ENCODE results near the gene OPN3. TPM values are rescaled to one million over a fixed set of nuclear protein-coding genes. Genes with fewer than 3 reads are reported as not detected.

Gene OPN3
- total RNA-seq, 4 donors from 2014 or later, result 3.5 to 13.9 (median 4.8) TPM

GRCh38 chr1:241638909-241639622 is 1.1 kb downstream of the OPN3 start:
- Histone ChIP-seq H3K4me3 (peak overlapping the region; percentile 75 to 88), H3K9me3 (no peaks in the 10 kb centered on the region), H3K36me3 (peaks cover 0 to 6% of the 10 kb centered on the region in 2 donors), H3K27ac (peak overlapping the region in 3 of 4 donors; percentile 86 to 88 (median 87)), H3K4me1 (peaks cover 3 to 31% (median 5%) of the 10 kb centered on the region in 3 donors), H3K27me3 (no peaks in the 10 kb centered on the region)
- ATAC-seq, result no peak
- no peak for TF ChIP-seq CTCF (IDR thresholded peaks at IDR 0.05)
- no peak for TF ChIP-seq POLR2A (IDR thresholded peaks at IDR 0.05)
- no peak for TF ChIP-seq POLR2AphosphoS5 (IDR thresholded peaks at IDR 0.05)
- TF ChIP-seq EP300 (IDR thresholded peaks at IDR 0.05), result no peak
- 16 to 24% methylated on average over 5 to 8 of the region's 11 CpGs for WGBS, 2 donors (ENCODE audit: low coverage in 1 of 2)

DNA sequence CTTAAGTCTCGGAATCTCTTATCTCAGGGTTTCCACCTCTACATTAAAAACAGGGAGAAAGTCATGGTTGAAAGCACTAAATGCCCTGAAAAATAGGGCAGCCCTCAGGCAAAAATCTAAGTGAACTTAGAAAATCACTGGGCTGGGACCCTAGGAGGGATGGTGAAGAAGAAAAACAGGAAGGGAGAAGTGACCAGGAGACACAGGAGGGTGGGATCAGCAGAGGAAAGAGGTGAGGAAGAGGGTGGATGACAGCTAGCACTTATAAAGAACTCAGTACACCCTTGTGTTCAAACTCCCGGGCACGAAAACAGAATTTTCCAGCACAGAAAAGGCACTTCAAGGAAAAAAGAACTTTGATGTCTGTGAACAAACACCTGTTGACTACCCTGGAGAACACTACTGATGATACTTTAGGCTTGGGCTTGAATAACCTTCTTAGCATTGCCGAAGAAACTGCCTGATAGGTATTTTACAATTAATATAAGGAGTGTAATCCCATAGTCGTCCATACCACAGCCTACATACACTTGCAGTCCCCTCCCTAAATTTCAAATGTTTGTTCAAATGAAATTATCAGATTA is 2.0 kb downstream of the OPN3 start:
- ATAC-seq, result no peak
- Histone ChIP-seq H3K27me3 (no peaks in the 10 kb centered on the region), H3K27ac (no peak overlapping the region), H3K36me3 (peaks cover 0 to 6% of the 10 kb centered on the region in 2 donors), H3K4me3 (no peak overlapping the region), H3K9me3 (no peaks in the 10 kb centered on the region), H3K4me1 (peaks cover 3 to 31% (median 5%) of the 10 kb centered on the region in 3 donors)
- WGBS, 2 donors (ENCODE audit: low coverage in 1 of 2), result 68 to 72% methylated on average over 4 to 5 of the region's 5 CpGs
- TF ChIP-seq EP300 (IDR thresholded peaks at IDR 0.05), result no peak
- no peak for TF ChIP-seq CTCF (IDR thresholded peaks at IDR 0.05)
- TF ChIP-seq POLR2A (IDR thresholded peaks at IDR 0.05), result no peak
- no peak for TF ChIP-seq POLR2AphosphoS5 (IDR thresholded peaks at IDR 0.05)

DNA sequence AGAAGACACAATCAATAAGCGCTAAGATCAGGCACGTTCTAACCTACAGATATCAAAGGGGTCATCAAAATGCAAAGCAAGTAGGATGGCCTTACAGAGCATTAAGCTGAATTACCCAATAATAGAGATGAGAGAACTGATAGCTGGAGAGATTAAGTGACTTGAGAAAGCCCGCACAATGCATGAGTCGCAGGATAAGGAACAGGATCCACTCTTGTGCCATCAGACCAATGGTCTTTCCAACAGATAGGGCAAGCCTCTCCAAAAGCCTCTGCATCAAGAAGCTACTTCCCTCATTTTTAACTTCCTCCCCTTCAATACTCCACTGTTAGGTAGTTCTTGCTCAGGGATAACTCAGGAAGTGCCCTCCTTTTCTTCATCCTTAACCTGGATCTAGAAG is 2.6 kb downstream of the OPN3 start:
- Histone ChIP-seq H3K4me3 (no peak overlapping the region), H3K27ac (no peak overlapping the region), H3K36me3 (peaks cover 0 to 6% of the 10 kb centered on the region in 2 donors), H3K9me3 (no peaks in the 10 kb centered on the region), H3K27me3 (no peaks in the 10 kb centered on the region), H3K4me1 (peaks cover 3 to 31% (median 5%) of the 10 kb centered on the region in 3 donors)
- whole genome bisulfite sequencing, 2 donors (ENCODE audit: low coverage in 1 of 2), result 82 to 89% methylated on average over 4 of the region's 4 CpGs
- TF ChIP-seq CTCF (IDR thresholded peaks at IDR 0.05), result no peak
- no peak for TF ChIP-seq EP300 (IDR thresholded peaks at IDR 0.05)
- TF ChIP-seq POLR2A (IDR thresholded peaks at IDR 0.05), result no peak
- TF ChIP-seq POLR2AphosphoS5 (IDR thresholded peaks at IDR 0.05), result no peak
- ATAC-seq, result no peak

- no peak for ATAC-seq
These were observed 3.1 kb downstream of the OPN3 start for GRCh38 chr1:241637046-241637590.

More at GRCh38 chr1:241637046-241637590, 3.1 kb downstream of the OPN3 start:
- TF ChIP-seq POLR2AphosphoS5 (IDR thresholded peaks at IDR 0.05) (no peak), EP300 (IDR thresholded peaks at IDR 0.05) (no peak), CTCF (IDR thresholded peaks at IDR 0.05) (no peak), POLR2A (IDR thresholded peaks at IDR 0.05) (no peak)
- H3K4me1 ChIP-seq, result peaks cover 3 to 31% (median 5%) of the 10 kb centered on the region in 3 donors
- no peak overlapping the region for H3K27ac ChIP-seq
- no peaks in the 10 kb centered on the region for H3K27me3 ChIP-seq
- H3K9me3 ChIP-seq, result no peaks in the 10 kb centered on the region
- no peak overlapping the region for H3K4me3 ChIP-seq
- peaks cover 0 to 6% of the 10 kb centered on the region in 2 donors for H3K36me3 ChIP-seq

Data from gastroesophageal sphincter (tissue), 4 donors.